Activated T-cell treated with anti-CD3 and anti-CD28 coated beads, Interleukin-2, amount 50 U/mL, for 4 hours (primary cell): ENCODE results near the gene USP21. TPM values are rescaled to one million over a fixed set of nuclear protein-coding genes. Genes with fewer than 3 reads are reported as not detected.

ENCODE experiments used
- ATAC-seq, 2 donors: fragments of 200-7000 bp; cut with Tn5 transposase; one replicate each; pipeline ENCODE4 v1.10.0; 2021
- DNase-seq: peaks from one replicate; pipeline ENCODE4 v3.0.0-alpha.2; 2020
- H3K27me3 Mint-ChIP-seq: one replicate; pipeline ENCODE4 v1.8.0; 2021; ENCODE audit warnings: low read depth, mixed read lengths
- H3K36me3 Mint-ChIP-seq: one replicate; pipeline ENCODE4 v1.8.0; 2022; ENCODE audit warnings: mixed read lengths; ENCODE audit not compliant: insufficient read depth
- H3K4me1 Mint-ChIP-seq: one replicate; pipeline ENCODE4 v1.8.0; 2021; ENCODE audit warnings: low read depth, mixed read lengths
- H3K4me3 Mint-ChIP-seq: one replicate; pipeline ENCODE4 v1.8.0; 2021; ENCODE audit warnings: mild to moderate bottlenecking, moderate library complexity, mixed read lengths
- H3K9me3 Mint-ChIP-seq: one replicate; pipeline ENCODE4 v1.8.0; 2021; ENCODE audit warnings: mixed read lengths
- total RNA-seq, 3 donors: library from RNA; stranded (reverse); gene quantifications; one replicate each; pipeline ENCODE4 v1.2.1, GENCODE V29; 2021

The USP21 gene
- total RNA-seq, 3 donors from 2014 or later: 25.0 to 28.3 (median 27.4) TPM

- Mint-ChIP-seq H3K4me1 (peaks cover 60% of the 10 kb centered on the region), H3K36me3 (peaks cover 6% of the 10 kb centered on the region), H3K9me3 (no peaks in the 10 kb centered on the region), H3K4me3 (peak overlapping the region; percentile 6), H3K27me3 (no peaks in the 10 kb centered on the region)
- DNase-seq: no peak
- no peak for ATAC-seq
Measured at GRCh38 chr1:161199506-161200139, 40.3 kb downstream of the USP21 start.

GRCh38 chr1:161200421-161200991, 41.2 kb downstream of the USP21 start:
- no peaks in the 10 kb centered on the region for H3K9me3 Mint-ChIP-seq
- H3K4me1 Mint-ChIP-seq: peaks cover 60% of the 10 kb centered on the region
- DNase-seq (no peak), ATAC-seq (no peak)
- peaks cover 9% of the 10 kb centered on the region for H3K36me3 Mint-ChIP-seq
- H3K27me3 Mint-ChIP-seq: no peaks in the 10 kb centered on the region
- H3K4me3 Mint-ChIP-seq: peak overlapping the region; percentile 51

GRCh38 chr1:161200992-161201835, 41.9 kb downstream of the USP21 start:
- Mint-ChIP-seq H3K36me3 (peaks cover 13% of the 10 kb centered on the region), H3K4me1 (peaks cover 62% of the 10 kb centered on the region), H3K4me3 (peak overlapping the region; percentile 94), H3K27me3 (no peaks in the 10 kb centered on the region), H3K9me3 (no peaks in the 10 kb centered on the region)
- no peak for ATAC-seq
- no peak for DNase-seq

GRCh38 chr1:161201836-161202712, 42.8 kb downstream of the USP21 start, which contains the start of gene NDUFS2:
NDUFS2 (plus strand) TSS chr1:161202367; CDS start chr1:161202386, 19 bp downstream.
- Mint-ChIP-seq H3K27me3 (no peaks in the 10 kb centered on the region), H3K9me3 (no peaks in the 10 kb centered on the region), H3K4me3 (peak within 1 kb of the TSS; percentile 94), H3K4me1 (peaks cover 65% of the 10 kb centered on the region), H3K36me3 (peaks cover 18% of the 10 kb centered on the region)
- ATAC-seq: peak; percentile 99
- DNase-seq: peak; percentile 93

GRCh38 chr1:161206411-161207140, 47.3 kb downstream of the USP21 start:
- no peak overlapping the region for H3K4me3 Mint-ChIP-seq
- peaks cover 30% of the 10 kb centered on the region for H3K36me3 Mint-ChIP-seq
- peaks cover 53% of the 10 kb centered on the region for H3K4me1 Mint-ChIP-seq
- DNase-seq (no peak), ATAC-seq (no peak)
- H3K9me3 Mint-ChIP-seq: no peaks in the 10 kb centered on the region
- H3K27me3 Mint-ChIP-seq: no peaks in the 10 kb centered on the region

GRCh38 chr1:161207173-161207572, 47.9 kb downstream of the USP21 start:
- Mint-ChIP-seq H3K36me3 (peaks cover 36% of the 10 kb centered on the region), H3K27me3 (no peaks in the 10 kb centered on the region), H3K4me1 (peaks cover 47% of the 10 kb centered on the region), H3K9me3 (no peaks in the 10 kb centered on the region), H3K4me3 (no peak overlapping the region)
- DNase-seq (no peak), ATAC-seq (no peak)

- ATAC-seq (peak; percentile 94 to 96), DNase-seq (peak; percentile 56)
- Mint-ChIP-seq H3K9me3 (no peaks in the 10 kb centered on the region), H3K4me1 (peaks cover 28% of the 10 kb centered on the region), H3K27me3 (no peaks in the 10 kb centered on the region), H3K36me3 (peaks cover 47% of the 10 kb centered on the region), H3K4me3 (no peak overlapping the region)
Measured at GRCh38 chr1:161209790-161210409, 50.6 kb downstream of the USP21 start.

GRCh38 chr1:161214369-161214768, 55.1 kb downstream of the USP21 start:
- H3K9me3 Mint-ChIP-seq: no peaks in the 10 kb centered on the region
- peaks cover 36% of the 10 kb centered on the region for H3K36me3 Mint-ChIP-seq
- H3K27me3 Mint-ChIP-seq: no peaks in the 10 kb centered on the region
- H3K4me3 Mint-ChIP-seq: no peak overlapping the region
- ATAC-seq (no peak), DNase-seq (no peak)
- H3K4me1 Mint-ChIP-seq: peaks cover 44% of the 10 kb centered on the region

GRCh38 chr1:161215076-161215475, 55.8 kb downstream of the USP21 start, which contains the start of gene FCER1G:
FCER1G (plus strand) TSS chr1:161215295; CDS start chr1:161215322, 27 bp downstream.
- ATAC-seq (no peak), DNase-seq (no peak)
- Mint-ChIP-seq H3K9me3 (no peaks in the 10 kb centered on the region), H3K4me3 (peak within 1 kb of the TSS; percentile 63), H3K4me1 (peaks cover 41% of the 10 kb centered on the region), H3K27me3 (no peaks in the 10 kb centered on the region), H3K36me3 (peaks cover 29% of the 10 kb centered on the region)

Other genes with a start within 250 kb of the USP21 start
- not detected for gene ITLN2, start 204.7 kb upstream of the USP21 start, total RNA-seq
- 1 to 10 TPM; 3.9 to 7.6 (median 7.3) TPM for gene F11R, start 138.3 kb upstream of the USP21 start, total RNA-seq
- 10 to 100 TPM; 20.3 to 67.2 (median 25.6) TPM for gene TSTD1, start 120.5 kb upstream of the USP21 start, total RNA-seq
- 10 to 100 TPM; 44.3 to 53.0 (median 44.9) TPM for gene USF1, start 113.5 kb upstream of the USP21 start, total RNA-seq
- gene ARHGAP30, start 89.6 kb upstream of the USP21 start, total RNA-seq: 100 to 1,000 TPM; 103 to 128 (median 106) TPM
- under 1 TPM in 1 of 3 donors, not detected in 2; 0.08 TPM for gene NECTIN4, start 69.9 kb upstream of the USP21 start, total RNA-seq
- gene KLHDC9, start 61.1 kb upstream of the USP21 start, total RNA-seq: under 1 TPM in 1 of 3 donors, not detected in 2; 0.43 TPM
- gene PFDN2, start 41.5 kb upstream of the USP21 start, total RNA-seq: 100 to 1,000 TPM; 231 to 238 (median 235) TPM
- gene NIT1, start 41.4 kb upstream of the USP21 start, total RNA-seq: 10 to 100 TPM; 41.4 to 51.8 (median 42.2) TPM
- 10 to 100 TPM; 50.7 to 56.7 (median 51.2) TPM for gene DEDD, start 26.8 kb upstream of the USP21 start, total RNA-seq
- gene UFC1, start 5.5 kb upstream of the USP21 start, total RNA-seq: 10 to 100 TPM; 87.5 to 98.8 (median 92.8) TPM
- 10 to 100 TPM; 10.0 to 13.8 (median 12.8) TPM for gene PPOX, start 6.9 kb downstream of the USP21 start, total RNA-seq
- 10 to 100 TPM; 73.9 to 76.3 (median 75.9) TPM for gene B4GALT3, start 18.0 kb downstream of the USP21 start, total RNA-seq
- gene ADAMTS4, start 39.6 kb downstream of the USP21 start, total RNA-seq: 1 to 10 TPM in 1 of 3 donors, under 1 TPM in 2; 0.34 to 1.1 (median 0.63) TPM
- 10 to 100 TPM; 70.7 to 80.5 (median 73.2) TPM for gene NDUFS2, start 42.9 kb downstream of the USP21 start, total RNA-seq
- 1 to 10 TPM in 1 of 3 donors, under 1 TPM in 1, not detected in 1; 0.83 to 1.4 TPM for gene FCER1G, start 55.8 kb downstream of the USP21 start, total RNA-seq
- gene APOA2, start 64.1 kb downstream of the USP21 start, total RNA-seq: 1 to 10 TPM; 1.1 to 2.0 (median 2.0) TPM
- 10 to 100 TPM; 23.8 to 29.8 (median 25.5) TPM for gene TOMM40L, start 66.6 kb downstream of the USP21 start, total RNA-seq
- gene NR1I3, start 78.7 kb downstream of the USP21 start, total RNA-seq: under 1 TPM in 1 of 3 donors, not detected in 2; 0.46 TPM
- not detected for gene PCP4L1, start 99.2 kb downstream of the USP21 start, total RNA-seq
- gene MPZ, start 150.5 kb downstream of the USP21 start, total RNA-seq: 1 to 10 TPM in 2 of 3 donors, under 1 TPM in 1; 0.83 to 2.0 (median 1.1) TPM
- 100 to 1,000 TPM; 179 to 202 (median 186) TPM for gene SDHC, start 154.9 kb downstream of the USP21 start, total RNA-seq
- not detected for gene CFAP126, start 208.4 kb downstream of the USP21 start, total RNA-seq